ENCODE measurements around the gene FOXK2.
A peak's percentile ranks its signal among the peaks of the same experiment; 100 is the strongest.

Gene FOXK2

GRCh38 chr17:82647593-82648164, 128.1 kb downstream of the FOXK2 start:
- peak in 5 of 6 experiments; percentile 24 to 61 (median 45) for DNase-seq

- peak; percentile 83 to 90 (median 88) for DNase-seq
Observed at GRCh38 chr17:82648165-82648668, 128.7 kb downstream of the FOXK2 start, which contains the start of gene WDR45B. WDR45B (minus strand) TSS chr17:82648444; CDS start chr17:82648340, 104 bp downstream.

DNA sequence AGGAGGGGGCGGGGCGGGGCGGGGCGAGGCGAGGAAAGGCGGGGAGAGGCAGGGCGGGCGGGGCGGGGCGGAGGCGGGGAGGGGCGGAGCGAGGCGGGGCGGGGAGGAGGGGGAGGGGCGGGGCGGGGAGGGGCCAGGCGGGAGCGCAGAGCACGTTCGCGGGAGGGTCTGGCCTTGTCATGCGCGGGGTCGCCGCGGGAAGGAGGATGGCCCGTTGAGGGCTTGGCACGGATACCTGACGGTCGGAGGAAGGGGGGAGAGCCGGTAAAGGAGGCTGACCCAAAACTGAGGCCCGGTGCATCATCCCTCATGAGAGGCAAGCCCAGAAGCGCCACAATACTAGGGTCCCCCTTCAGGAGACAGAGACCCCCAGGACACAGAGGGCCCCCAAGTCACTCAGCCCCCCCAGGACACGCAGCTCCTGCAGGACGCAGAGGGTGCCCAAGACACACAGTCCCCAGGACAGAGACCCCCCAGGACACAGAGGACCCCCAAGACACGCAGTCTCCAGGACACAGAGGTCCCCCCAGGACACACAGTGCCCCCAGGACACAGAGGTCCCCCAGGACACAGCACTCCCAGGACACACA, 129.3 kb downstream of the FOXK2 start:
- peak in 2 of 6 experiments; percentile 70 to 72 for DNase-seq

DNA sequence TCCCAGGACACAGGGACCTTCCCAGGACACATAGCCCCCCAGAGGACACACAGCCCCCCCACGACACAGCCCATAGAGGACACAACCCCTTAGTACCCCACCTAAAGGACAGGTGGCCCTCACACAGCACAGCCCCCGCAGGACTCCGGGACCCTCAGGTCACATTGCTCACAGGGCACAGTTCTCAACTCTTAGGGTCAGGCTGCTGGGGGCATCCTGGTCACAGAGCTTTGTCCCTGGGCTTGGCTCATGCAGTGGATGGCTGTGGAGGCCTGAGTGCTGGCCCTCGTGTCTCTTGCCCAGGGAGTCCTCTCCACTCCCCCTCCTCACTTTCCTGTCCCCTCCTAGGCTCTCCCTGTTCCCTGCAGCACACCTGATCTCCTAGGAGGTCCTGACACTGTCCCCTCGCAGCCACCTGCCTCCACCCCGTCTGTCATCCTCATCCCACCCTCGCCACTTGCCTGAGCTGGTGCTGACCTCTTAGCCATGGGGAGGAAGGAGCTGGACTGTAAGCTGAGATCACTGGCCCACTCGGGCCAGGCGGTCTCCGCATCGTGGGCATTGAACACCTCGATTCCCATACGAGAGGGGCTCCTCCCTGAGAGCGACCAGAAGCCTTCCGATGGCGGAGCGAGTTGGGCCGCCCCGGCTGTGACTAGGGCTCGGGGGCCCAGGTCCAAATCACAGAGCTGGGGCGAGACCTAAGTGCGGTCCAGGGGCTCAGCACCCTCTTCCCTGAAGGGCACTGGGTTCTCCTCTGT, 130.1 kb downstream of the FOXK2 start:
- no peak for DNase-seq

GRCh38 chr17:82650723-82651122, 131.2 kb downstream of the FOXK2 start:
- no peak for DNase-seq

- DNase-seq: no peak
Observed at GRCh38 chr17:82653651-82654528, 134.4 kb downstream of the FOXK2 start.
